KOPT-K1 (cell line): ENCODE results near the gene SNTB2.
"Not testable (repeated sequence)": the region's sequence is repeated elsewhere in the genome, so short reads cannot be mapped to it uniquely, and the experiment has no call there.

Experiments
- H3K27ac ChIP-seq: fragments of 200-600 bp; sonication (generic); 2 replicates; pipeline ENCODE4 v1.5.1; 2016; ENCODE audit warnings: antibody characterized with exemption, mild to moderate bottlenecking, low read depth, low read length; ENCODE audit not compliant: poor library complexity, severe bottlenecking
- H3K36me3 ChIP-seq: fragments of 200-600 bp; sonication (generic); 2 replicates; pipeline ENCODE4 v1.5.1; 2017; ENCODE audit warnings: antibody characterized with exemption, mild to moderate bottlenecking, low read length, moderate library complexity; ENCODE audit not compliant: insufficient read depth
- H3K9me3 ChIP-seq: fragments of 200-600 bp; sonication (generic); 2 replicates; pipeline ENCODE4 v1.5.1; 2017; ENCODE audit warnings: antibody characterized with exemption, low read length, mild to moderate bottlenecking; ENCODE audit not compliant: insufficient read depth, poor library complexity, severe bottlenecking

SNTB2 gene

GRCh38 chr16:69239851-69240250 is 52.9 kb downstream of the SNTB2 start:
- H3K27ac ChIP-seq, result no peak overlapping the region

GRCh38 chr16:69240331-69240730 is 53.4 kb downstream of the SNTB2 start:
- H3K36me3 ChIP-seq, result peaks cover 4% of the 10 kb centered on the region
- H3K27ac ChIP-seq, result no peak overlapping the region
- H3K9me3 ChIP-seq, result no peaks in the 10 kb centered on the region

More at GRCh38 chr16:69239851-69240250, 52.9 kb downstream of the SNTB2 start:
- Histone ChIP-seq H3K9me3 (no peaks in the 10 kb centered on the region), H3K36me3 (peaks cover 3% of the 10 kb centered on the region)

DNA sequence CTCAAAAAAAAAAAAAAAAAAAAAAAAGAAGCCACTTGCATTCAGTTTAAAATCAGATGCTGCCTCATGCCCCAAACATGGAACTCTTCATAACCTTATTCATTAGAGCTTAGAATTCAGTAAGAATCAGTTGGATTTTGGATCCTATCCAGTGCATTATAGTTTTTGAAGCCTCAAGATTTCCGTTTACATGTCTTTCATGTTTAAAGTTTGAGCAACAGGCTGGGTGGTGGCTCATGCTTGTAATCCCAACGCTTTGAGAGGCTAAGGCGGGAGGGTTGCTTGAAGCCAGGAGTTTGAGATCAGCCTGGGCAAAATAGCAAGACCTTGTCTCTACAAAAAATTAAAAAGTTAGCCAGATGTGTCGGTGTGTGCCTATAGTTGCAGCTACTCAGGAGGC is 55.0 kb downstream of the SNTB2 start:
- Histone ChIP-seq H3K27ac (no peak overlapping the region), H3K36me3 (peaks cover 11% of the 10 kb centered on the region), H3K9me3 (no peaks in the 10 kb centered on the region)

GRCh38 chr16:69243479-69243878 is 56.5 kb downstream of the SNTB2 start:
- Histone ChIP-seq H3K36me3 (peaks cover 8% of the 10 kb centered on the region), H3K9me3 (no peaks in the 10 kb centered on the region), H3K27ac (no peak overlapping the region)

- peaks cover 8% of the 10 kb centered on the region for H3K36me3 ChIP-seq
- H3K27ac ChIP-seq, result no peak overlapping the region
- no peaks in the 10 kb centered on the region for H3K9me3 ChIP-seq
These were observed 57.4 kb downstream of the SNTB2 start for GRCh38 chr16:69244336-69244735.

GRCh38 chr16:69250081-69250480 is 63.1 kb downstream of the SNTB2 start:
- peaks cover 8% of the 10 kb centered on the region for H3K36me3 ChIP-seq
- no peaks in the 10 kb centered on the region for H3K9me3 ChIP-seq
- H3K27ac ChIP-seq, result no peak overlapping the region

DNA sequence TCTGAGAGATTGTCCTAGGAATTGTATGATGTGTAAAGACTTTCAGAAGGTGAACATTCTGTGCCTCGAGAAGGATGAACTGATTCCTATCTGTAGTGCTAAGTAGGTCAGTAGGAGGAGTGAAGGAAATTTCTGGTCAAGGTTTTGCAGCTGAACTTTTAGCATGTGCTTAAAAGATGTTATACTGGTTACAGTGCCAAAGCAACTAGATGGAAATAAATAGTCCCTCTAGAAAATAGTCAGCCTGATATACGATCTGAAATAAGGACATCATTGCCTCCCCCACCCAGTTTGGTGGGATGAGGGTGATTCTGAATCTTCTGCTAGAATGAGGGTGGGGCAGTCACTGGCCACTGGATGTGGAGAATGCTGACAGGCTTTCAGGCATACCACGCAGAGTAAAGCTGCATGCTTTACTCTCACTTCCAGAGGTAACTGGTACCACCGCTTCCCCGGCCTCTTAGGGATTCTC is 66.9 kb downstream of the SNTB2 start:
- Histone ChIP-seq H3K36me3 (no peaks in the 10 kb centered on the region; the same call in 1 of the 2 replicates), H3K27ac (no peak overlapping the region), H3K9me3 (no peaks in the 10 kb centered on the region)

DNA sequence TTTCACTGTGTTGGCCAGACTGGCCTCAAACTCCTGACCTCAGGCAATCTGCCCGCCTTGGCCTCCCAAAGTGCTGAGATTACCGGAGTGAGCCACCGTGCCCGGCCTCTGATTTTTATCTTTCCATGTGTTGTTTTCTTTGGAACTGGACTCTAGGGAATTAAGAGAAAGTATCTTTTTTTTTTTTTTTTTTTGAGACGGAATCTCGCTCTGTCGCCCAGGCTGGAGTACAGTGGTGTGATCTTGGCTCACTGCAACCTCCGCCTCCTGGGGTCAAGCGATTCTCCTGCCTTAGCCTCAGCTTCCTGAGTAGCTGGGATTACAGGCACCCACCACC is 72.4 kb downstream of the SNTB2 start:
- H3K9me3 ChIP-seq, H3K27ac ChIP-seq: not testable (repeated sequence)
- peaks cover 17% of the 10 kb centered on the region for H3K36me3 ChIP-seq

DNA sequence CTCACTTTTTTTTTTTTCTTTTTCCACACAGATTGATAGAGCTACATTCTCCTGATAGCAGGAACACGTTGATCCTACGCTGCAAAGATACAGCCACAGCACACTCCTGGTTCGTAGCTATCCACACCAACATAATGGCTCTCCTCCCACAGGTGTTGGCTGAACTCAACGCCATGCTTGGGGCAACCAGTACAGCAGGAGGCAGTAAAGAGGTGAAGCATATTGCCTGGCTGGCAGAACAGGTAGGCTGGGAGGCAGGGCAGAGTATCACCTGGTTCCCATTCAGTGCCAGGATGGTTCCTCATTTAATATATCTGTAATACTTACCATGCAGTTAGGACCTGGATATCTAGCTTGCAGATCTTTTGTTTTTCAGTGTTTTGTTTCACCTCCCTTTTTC is 73.1 kb downstream of the SNTB2 start:
- Histone ChIP-seq H3K9me3 (no peaks in the 10 kb centered on the region), H3K36me3 (peaks cover 23% of the 10 kb centered on the region), H3K27ac (no peak overlapping the region)

GRCh38 chr16:69260506-69260905 is 73.5 kb downstream of the SNTB2 start:
- Histone ChIP-seq H3K36me3 (peaks cover 24% of the 10 kb centered on the region), H3K27ac (no peak overlapping the region), H3K9me3 (no peaks in the 10 kb centered on the region)

DNA sequence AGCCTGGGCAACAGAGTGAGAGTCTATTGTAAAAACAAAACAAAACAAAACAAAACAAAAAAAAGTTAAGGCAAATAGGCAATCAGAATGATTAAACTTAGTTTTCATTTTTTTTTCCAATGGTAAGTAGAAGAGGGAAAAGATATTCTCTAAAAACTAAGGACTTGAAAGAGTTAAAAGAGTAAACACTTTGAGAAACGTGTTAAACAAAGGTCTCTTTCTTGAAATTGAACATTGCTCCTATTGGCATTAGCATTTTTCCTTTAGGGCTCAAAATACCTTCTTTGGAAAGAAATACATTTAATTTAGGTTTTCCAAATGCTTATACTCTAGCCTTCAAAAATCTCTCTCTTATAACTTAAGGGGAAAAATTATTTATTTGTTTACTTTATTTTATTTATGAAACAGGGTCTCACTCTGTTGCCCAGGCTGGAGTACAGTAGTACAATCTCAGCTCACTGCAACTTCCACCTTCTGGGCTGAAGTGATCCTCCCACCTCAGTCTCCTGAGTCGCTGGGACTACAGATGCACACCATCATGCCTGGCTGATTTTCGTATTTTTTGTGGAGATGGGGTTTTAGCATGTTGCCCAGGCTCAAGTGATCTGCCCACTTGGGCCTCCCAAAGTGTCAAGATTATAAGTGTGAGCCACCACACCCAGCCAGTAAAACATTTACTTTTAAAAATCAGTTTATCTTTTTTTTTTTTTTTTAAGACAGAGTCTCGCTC is 79.5 kb downstream of the SNTB2 start:
- no peak overlapping the region for H3K27ac ChIP-seq
- H3K9me3 ChIP-seq, result no peaks in the 10 kb centered on the region

DNA sequence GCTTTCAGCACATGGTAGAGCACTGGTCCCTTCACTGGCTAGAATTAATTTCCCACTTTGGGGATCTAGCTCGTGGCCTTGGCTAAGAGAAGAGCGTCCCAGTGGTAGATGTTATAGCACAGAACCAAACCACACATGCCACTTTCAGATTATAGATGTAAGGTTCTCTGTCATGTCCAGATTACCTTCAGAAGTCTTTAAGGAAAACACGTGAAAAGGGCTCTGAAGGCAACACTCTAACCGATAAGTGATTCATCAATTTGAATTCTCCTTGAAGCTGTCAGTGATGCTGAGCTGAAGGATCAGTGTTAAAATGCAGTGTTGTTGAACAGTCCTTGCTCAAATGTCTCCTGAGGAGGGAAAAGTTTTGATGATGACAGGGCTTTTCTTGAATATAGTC is 80.7 kb downstream of the SNTB2 start:
- peaks cover 24% of the 10 kb centered on the region for H3K36me3 ChIP-seq
- no peak overlapping the region for H3K27ac ChIP-seq
- H3K9me3 ChIP-seq, result no peaks in the 10 kb centered on the region

More for the DNA sequence above, 79.5 kb downstream of the SNTB2 start:
- H3K36me3 ChIP-seq, result peaks cover 25% of the 10 kb centered on the region

- Histone ChIP-seq H3K36me3 (peaks cover 11% of the 10 kb centered on the region), H3K27ac (no peak overlapping the region), H3K9me3 (no peaks in the 10 kb centered on the region)
These were observed 83.4 kb downstream of the SNTB2 start for GRCh38 chr16:69270395-69270794.

- Histone ChIP-seq H3K36me3 (peaks cover 11% of the 10 kb centered on the region), H3K9me3 (no peaks in the 10 kb centered on the region), H3K27ac (no peak overlapping the region)
These were observed 83.9 kb downstream of the SNTB2 start for GRCh38 chr16:69270831-69271230.

DNA sequence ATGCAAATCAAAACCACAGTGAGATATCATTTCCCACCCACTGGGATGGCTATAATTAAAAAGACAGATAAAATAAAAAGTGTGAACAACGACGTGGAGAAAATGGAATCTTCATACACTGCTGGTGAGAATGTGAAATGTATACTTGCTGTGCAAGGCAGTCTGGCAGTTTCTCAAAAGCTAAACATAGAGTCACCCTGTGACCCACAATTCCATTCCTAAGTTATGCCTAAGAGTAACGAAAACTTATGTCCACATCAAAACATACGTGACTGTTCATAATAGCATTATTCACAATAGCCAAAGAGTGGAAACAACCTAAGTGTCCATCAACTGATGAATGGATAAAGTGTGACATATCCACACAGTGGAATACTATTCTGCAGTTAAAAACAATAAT is 86.0 kb downstream of the SNTB2 start:
- H3K36me3 ChIP-seq, result peaks cover 11% of the 10 kb centered on the region; the same call in 1 of the 2 replicates
- H3K27ac ChIP-seq, result no peak overlapping the region
- H3K9me3 ChIP-seq, result no peaks in the 10 kb centered on the region

GRCh38 chr16:69274699-69275235 is 87.8 kb downstream of the SNTB2 start:
- H3K36me3 ChIP-seq, result peaks cover 11% of the 10 kb centered on the region; the same call in 1 of the 2 replicates
- H3K9me3 ChIP-seq, result no peaks in the 10 kb centered on the region
- H3K27ac ChIP-seq, result no peak overlapping the region
